GM23338 (cell line): ENCODE data around the gene SLC5A12. TPM values are rescaled to one million over a fixed set of nuclear protein-coding genes. Genes with fewer than 3 reads are reported as not detected.

ENCODE experiments used
- ATAC-seq: fragments of 200-7000 bp; cut with Tn5 transposase; 3 replicates; pipeline ENCODE4 v1.9.1; 2020
- DNase-seq: peaks from one replicate; pipeline ENCODE4 v3.0.0-alpha.2; 2015; ENCODE audit warnings: low spot score
- H2AFZ ChIP-seq: fragments of 200-600 bp; sonication (generic); 2 replicates; pipeline ENCODE4 v1.8.0; 2016; ENCODE audit warnings: antibody characterized with exemption, mild to moderate bottlenecking, moderate library complexity
- H3F3A ChIP-seq: fragments of 200-600 bp; sonication (generic); replicated peaks from 2 replicates; pipeline ENCODE4 v1.8.0; 2017; ENCODE audit warnings: antibody characterized with exemption, mixed run types, low read depth
- H3K27ac ChIP-seq: fragments of 200-600 bp; sonication (generic); 2 replicates; pipeline ENCODE4 v1.6.1; 2016; ENCODE audit warnings: low read depth
- H3K27me3 ChIP-seq: fragments of 200-600 bp; sonication (generic); 2 replicates; pipeline ENCODE4 v1.8.0; 2016; ENCODE audit warnings: mild to moderate bottlenecking, mixed run types, moderate library complexity; ENCODE audit not compliant: insufficient read depth
- H3K36me3 ChIP-seq: fragments of 200-600 bp; sonication (generic); 2 replicates; pipeline ENCODE4 v1.8.0; 2016; ENCODE audit warnings: mild to moderate bottlenecking; ENCODE audit not compliant: insufficient read depth
- H3K4me1 ChIP-seq: fragments of 200-600 bp; sonication (generic); 2 replicates; pipeline ENCODE4 v1.8.0; 2016; ENCODE audit warnings: mild to moderate bottlenecking, moderate library complexity; ENCODE audit not compliant: insufficient read depth
- H3K4me2 ChIP-seq: fragments of 200-600 bp; sonication (generic); 2 replicates; pipeline ENCODE4 v1.7.1; 2017; ENCODE audit warnings: mixed run types
- H3K4me3 ChIP-seq: fragments of 200-600 bp; sonication (generic); 2 replicates; pipeline ENCODE4 v1.6.1; 2016; ENCODE audit warnings: mixed run types
- H3K79me2 ChIP-seq: fragments of 200-600 bp; sonication (generic); replicated peaks from 2 replicates; pipeline ENCODE4 v1.8.0; 2017; ENCODE audit warnings: mild to moderate bottlenecking; ENCODE audit not compliant: insufficient read depth
- H3K9me2 ChIP-seq: fragments of 200-600 bp; sonication (generic); 2 replicates; pipeline ENCODE4 v1.8.0; 2017; ENCODE audit not compliant: insufficient read depth
- H4K20me1 ChIP-seq: fragments of 200-600 bp; sonication (generic); replicated peaks from 2 replicates; pipeline ENCODE4 v1.8.0; 2017; ENCODE audit warnings: mild to moderate bottlenecking; ENCODE audit not compliant: insufficient read depth
- H3K27ac Mint-ChIP-seq: 2 replicates; pipeline ENCODE4 v1.8.0; 2020; ENCODE audit warnings: inconsistent platforms, mild to moderate bottlenecking, moderate library complexity, mixed read lengths
- H3K27me3 Mint-ChIP-seq: 3 replicates; pipeline ENCODE4 v1.8.0; 2022; ENCODE audit warnings: low read depth, mild to moderate bottlenecking, moderate library complexity, mixed read lengths, inconsistent platforms; ENCODE audit not compliant: insufficient read depth, poor library complexity
- H3K36me3 Mint-ChIP-seq: 3 replicates; pipeline ENCODE4 v1.8.0; 2021; ENCODE audit warnings: low read depth, mild to moderate bottlenecking, inconsistent platforms, moderate library complexity, mixed read lengths
- H3K4me1 Mint-ChIP-seq: 3 replicates; pipeline ENCODE4 v1.8.0; 2020; ENCODE audit warnings: mild to moderate bottlenecking, inconsistent platforms, mixed read lengths
- H3K4me3 Mint-ChIP-seq: 3 replicates; pipeline ENCODE4 v1.8.0; 2021; ENCODE audit warnings: moderate library complexity, mild to moderate bottlenecking, inconsistent platforms, mixed read lengths
- H3K9me3 Mint-ChIP-seq: 3 replicates; pipeline ENCODE4 v1.8.0; 2020; ENCODE audit warnings: moderate library complexity, mild to moderate bottlenecking, inconsistent platforms, mixed read lengths
- CREB1 ChIP-seq: fragments of 250-450 bp; sonication (Bioruptor Pico); IDR thresholded peaks from 2 replicates; pipeline ENCODE4 v1.5.0; 2020; ENCODE audit warnings: low read depth, mild to moderate bottlenecking, moderate library complexity
- CTCF ChIP-seq, 2 experiments: fragments of 200-600 bp in 1 of 2; sonication (generic) in 1 of 2; conservative IDR thresholded peaks; 2 replicates each; pipeline versions ENCODE4 v1.5.1 to v1.6.1; 2016 to 2017; ENCODE audit warnings: antibody characterized with exemption in 2 of 2, low read depth in 2 of 2, mild to moderate bottlenecking in 2 of 2, moderate library complexity in 1 of 2
- ETS1 ChIP-seq: IDR thresholded peaks from 2 replicates; pipeline ENCODE4 v1.6.1; 2016; ENCODE audit warnings: antibody characterized with exemption
- EZH2 ChIP-seq: fragments of 200-600 bp; sonication (generic); IDR thresholded peaks from one replicate; pipeline ENCODE4 v1.8.0; 2017; ENCODE audit warnings: antibody characterized with exemption, mild to moderate bottlenecking, low read depth; ENCODE audit not compliant: unreplicated experiment
- EZH2phosphoT487 ChIP-seq: fragments of 200-600 bp; sonication (generic); IDR thresholded peaks from one replicate; pipeline ENCODE4 v1.8.1; 2018; ENCODE audit warnings: antibody characterized with exemption; ENCODE audit not compliant: unreplicated experiment
- JUNB ChIP-seq: IDR thresholded peaks from one replicate; pipeline ENCODE4 v1.6.1; 2016; ENCODE audit warnings: antibody characterized with exemption; ENCODE audit not compliant: unreplicated experiment
- NANOG ChIP-seq: IDR thresholded peaks from 2 replicates; pipeline ENCODE4 v1.6.1; 2016; ENCODE audit warnings: antibody characterized with exemption, borderline replicate concordance
- POLR2AphosphoS5 ChIP-seq: IDR thresholded peaks from 2 replicates; pipeline ENCODE4 v1.6.1; 2016; ENCODE audit warnings: antibody characterized with exemption, low read depth
- STAT1 ChIP-seq: IDR thresholded peaks from one replicate; pipeline ENCODE4 v1.6.1; 2016; ENCODE audit warnings: antibody characterized with exemption; ENCODE audit not compliant: unreplicated experiment
- ZNF114 ChIP-seq: fragments of 250-450 bp; sonication (Bioruptor Pico); IDR thresholded peaks from 2 replicates; pipeline ENCODE4 v1.5.0; 2020; ENCODE audit warnings: mild to moderate bottlenecking, moderate library complexity
- ZNF462 ChIP-seq: fragments of 250-450 bp; sonication (Bioruptor Pico); IDR thresholded peaks from 2 replicates; pipeline ENCODE4 v1.5.0; 2020; ENCODE audit warnings: mild to moderate bottlenecking, moderate library complexity
- polyA plus RNA-seq: library from polyadenylated mRNA; unstranded; fragments of >200 nt; fragmentation: Nextera tagmentation; extraction: Ambion mirVana; gene quantifications from 2 replicates; pipeline ENCODE4 v1.2.1, GENCODE V29; 2016
- total RNA-seq: library from RNA; depleted of rRNA; stranded (reverse); fragments of >200 nt; shearing (Covaris generic); gene quantifications from 2 replicates; pipeline ENCODE4 v1.2.3, GENCODE V29; 2014

The SLC5A12 gene
- total and polyA plus RNA-seq, 2 experiments from 2014 or later: 0.60 to 1.4 TPM

- TF ChIP-seq STAT1 (no peak), ETS1 (no peak), CTCF (conservative IDR thresholded peaks at IDR 0.05; ENCODE audit: low read depth in 2 of 2) (no peak), CREB1 (CRISPR knock-in tag) (no peak)
These were observed 17.6 kb downstream of the SLC5A12 start (continued) for GRCh38 chr11:26704249-26704648.

- no peaks in the 10 kb centered on the region for H3K27me3 ChIP-seq
- H3K9me2 ChIP-seq: no peaks in the 10 kb centered on the region; the same call in 1 of the 2 replicates
- Mint-ChIP-seq H3K36me3 (no peaks in the 10 kb centered on the region), H3K9me3 (no peaks in the 10 kb centered on the region), H3K4me3 (no peak overlapping the region), H3K27ac (no peak overlapping the region), H3K4me1 (peaks cover 8% of the 10 kb centered on the region), H3K27me3 (no peaks in the 10 kb centered on the region)
- no peak for DNase-seq
- peaks cover 4% of the 10 kb centered on the region; the same call in 1 of the 2 replicates for H3K4me1 ChIP-seq
- ATAC-seq: no peak
- H3K36me3 ChIP-seq: no peaks in the 10 kb centered on the region
- no peak overlapping the region for H3K4me2 ChIP-seq
- H3F3A ChIP-seq: no peaks in the 10 kb centered on the region
- H4K20me1 ChIP-seq: no peaks in the 10 kb centered on the region
- H3K27ac ChIP-seq: no peak overlapping the region
- H2AFZ ChIP-seq: no peak overlapping the region
- no peak overlapping the region for H3K4me3 ChIP-seq
- H3K79me2 ChIP-seq: no peaks in the 10 kb centered on the region
- TF ChIP-seq CTCF (conservative IDR thresholded peaks at IDR 0.05; ENCODE audit: low read depth in 2 of 2): no peak
- no peak for TF ChIP-seq EZH2
- TF ChIP-seq STAT1: no peak
- TF ChIP-seq POLR2AphosphoS5: no peak
- TF ChIP-seq ZNF462 (CRISPR knock-in tag): no peak
- TF ChIP-seq ZNF114 (CRISPR knock-in tag): no peak
- no peak for TF ChIP-seq EZH2phosphoT487
- TF ChIP-seq ETS1: no peak
- TF ChIP-seq JUNB: no peak
- no peak for TF ChIP-seq NANOG
- TF ChIP-seq CREB1 (CRISPR knock-in tag): no peak
These were observed 18.3 kb downstream of the SLC5A12 start for GRCh38 chr11:26703411-26704191.
